ENCODE measurements around the gene PLCE1.

- no peak for TF ChIP-seq SUZ12 (IDR thresholded peaks at IDR 0.05)
- TF ChIP-seq BHLHE40 (IDR thresholded peaks at IDR 0.05; ENCODE audit: borderline replicate concordance) = no peak
- no peak for TF ChIP-seq HDGF (IDR thresholded peaks at IDR 0.05; ENCODE audit: borderline replicate concordance)
- TF ChIP-seq CTBP1 (IDR thresholded peaks at IDR 0.05; ENCODE audit: borderline replicate concordance) = no peak
These were observed 41.8 kb upstream of the PLCE1 start for GRCh38 chr10:93951905-93952304.

Measured in HEK293T (cell line).